WERI-Rb-1 (cell line): ENCODE data around the gene JMY.

Experiments used
- DNase-seq: peaks from one replicate; pipeline ENCODE4 v3.0.0-alpha.2; 2020
- H3K27ac ChIP-seq: fragments of 250-450 bp; sonication (Bioruptor Pico); 2 replicates; pipeline ENCODE4 v1.5.1; 2020; ENCODE audit warnings: mild to moderate bottlenecking, moderate library complexity
- H3K27me3 ChIP-seq: fragments of 250-450 bp; sonication (Bioruptor Pico); 2 replicates; pipeline ENCODE4 v1.5.1; 2021; ENCODE audit warnings: mild to moderate bottlenecking, low read depth, moderate library complexity; ENCODE audit not compliant: insufficient read depth, severe bottlenecking
- H3K36me3 ChIP-seq: fragments of 250-450 bp; sonication (Bioruptor Pico); 2 replicates; pipeline ENCODE4 v1.5.1; 2020; ENCODE audit warnings: mild to moderate bottlenecking, moderate library complexity
- H3K4me3 ChIP-seq: 2 replicates; pipeline ENCODE4 v1.5.1; 2011; ENCODE audit warnings: low read depth, mild to moderate bottlenecking, control low read depth, low read length
- H3K9me3 ChIP-seq: fragments of 250-450 bp; sonication (Bioruptor Pico); 2 replicates; pipeline ENCODE4 v1.5.1; 2021; ENCODE audit warnings: mild to moderate bottlenecking, moderate library complexity; ENCODE audit not compliant: severe bottlenecking
- CTCF ChIP-seq: IDR thresholded peaks from 2 replicates; pipeline ENCODE4 v1.5.1; 2011; ENCODE audit warnings: low read depth, mild to moderate bottlenecking, control low read depth, inconsistent platforms, low read length

JMY gene

DNA sequence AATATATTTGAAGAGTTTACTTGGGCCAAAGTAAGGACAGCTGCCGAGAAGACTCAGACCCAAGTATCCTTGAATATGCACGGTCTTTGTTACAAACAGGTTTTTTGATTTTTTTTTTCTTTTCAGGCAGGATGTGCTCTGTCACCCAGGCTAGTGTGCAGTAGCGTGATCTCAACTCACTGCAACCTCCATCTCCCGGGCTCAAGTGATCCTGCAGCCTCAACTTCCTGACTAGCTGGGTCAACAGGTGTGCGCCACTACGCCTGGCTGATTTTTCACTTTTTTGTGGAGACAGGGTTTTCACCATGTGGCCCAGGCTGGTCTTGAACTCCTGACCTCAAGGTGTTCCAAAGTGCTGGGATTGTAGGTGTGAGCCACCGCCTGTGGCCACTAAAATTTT is 27.4 kb downstream of the JMY start:
- no peak overlapping the region for H3K4me3 ChIP-seq
- DNase-seq = no peak
- H3K9me3 ChIP-seq = no peaks in the 10 kb centered on the region
- no peak for TF ChIP-seq CTCF
- H3K27ac ChIP-seq = no peak overlapping the region
- no peaks in the 10 kb centered on the region for H3K27me3 ChIP-seq
- H3K36me3 ChIP-seq = no peaks in the 10 kb centered on the region

DNA sequence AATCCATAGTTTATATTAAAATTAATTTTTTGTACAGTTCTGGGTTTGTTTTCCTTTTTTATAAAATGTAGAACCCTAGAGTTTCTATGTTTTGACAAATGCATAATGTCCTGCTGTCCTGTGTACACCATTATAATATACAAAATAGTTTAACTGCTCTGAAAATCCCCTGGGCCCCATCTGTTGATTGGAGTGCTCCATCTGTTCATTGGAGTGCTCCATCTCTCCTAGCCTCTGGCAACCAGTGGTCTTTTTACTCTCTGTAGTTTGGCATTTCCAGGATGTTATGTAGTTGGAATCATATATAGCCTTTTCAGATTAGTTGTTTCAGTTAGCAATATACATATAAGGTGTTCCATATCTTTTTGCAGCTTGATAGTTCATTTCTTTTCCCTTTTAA is 31.2 kb downstream of the JMY start:
- H3K27ac ChIP-seq = no peak overlapping the region
- no peaks in the 10 kb centered on the region for H3K27me3 ChIP-seq
- no peaks in the 10 kb centered on the region for H3K36me3 ChIP-seq
- no peaks in the 10 kb centered on the region for H3K9me3 ChIP-seq
- no peak for TF ChIP-seq CTCF
- no peak for DNase-seq
- H3K4me3 ChIP-seq = no peak overlapping the region

DNA sequence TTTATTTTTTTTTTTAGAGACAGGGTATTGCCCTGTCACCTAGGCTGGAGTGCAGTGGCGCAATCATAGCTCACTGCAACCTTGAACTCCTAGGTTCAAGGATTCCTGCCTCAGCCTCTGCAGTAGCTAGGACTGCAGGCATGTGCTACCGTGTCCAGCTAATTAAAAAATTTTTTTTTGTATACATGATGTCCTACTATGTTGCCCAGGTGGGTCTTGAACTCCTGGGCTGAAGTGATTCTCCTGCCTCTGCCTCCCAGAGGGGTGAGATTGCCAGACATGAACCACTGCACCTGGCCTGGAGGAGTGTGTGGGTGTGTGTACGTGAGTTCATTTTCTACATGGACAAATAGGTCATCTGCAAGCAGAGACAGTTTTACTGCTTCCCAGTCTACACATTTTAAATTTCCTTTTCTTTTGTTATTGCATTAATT is 33.8 kb downstream of the JMY start:
- Histone ChIP-seq H3K9me3 (no peaks in the 10 kb centered on the region), H3K4me3 (no peak overlapping the region), H3K27ac (no peak overlapping the region), H3K36me3 (0 out of 2 replicates have a peak, but pooled peaks cover 2% of the 10 kb centered on the region), H3K27me3 (no peaks in the 10 kb centered on the region)
- no peak for DNase-seq
- no peak for TF ChIP-seq CTCF

DNA sequence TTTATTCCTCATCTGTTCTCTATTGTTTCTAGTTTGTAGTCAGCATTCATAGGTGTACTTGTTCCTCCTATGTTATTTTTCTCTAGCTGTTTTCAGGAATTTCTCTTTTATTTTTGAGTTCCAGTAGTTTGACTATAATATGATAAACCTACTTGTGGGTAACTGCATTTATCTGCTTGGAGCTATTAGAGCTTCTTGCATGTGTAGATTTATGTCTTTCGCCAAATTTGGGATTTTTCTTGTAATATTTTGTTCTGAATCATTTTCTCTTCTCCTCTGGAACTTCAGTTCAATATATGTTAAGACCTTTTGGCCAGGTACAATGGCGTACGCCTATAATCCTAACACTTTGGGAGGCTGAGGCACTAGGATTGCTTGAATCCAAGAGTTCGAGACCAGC is 37.4 kb downstream of the JMY start:
- no peak for DNase-seq
- H3K27ac ChIP-seq = no peak overlapping the region
- TF ChIP-seq CTCF = no peak

DNA sequence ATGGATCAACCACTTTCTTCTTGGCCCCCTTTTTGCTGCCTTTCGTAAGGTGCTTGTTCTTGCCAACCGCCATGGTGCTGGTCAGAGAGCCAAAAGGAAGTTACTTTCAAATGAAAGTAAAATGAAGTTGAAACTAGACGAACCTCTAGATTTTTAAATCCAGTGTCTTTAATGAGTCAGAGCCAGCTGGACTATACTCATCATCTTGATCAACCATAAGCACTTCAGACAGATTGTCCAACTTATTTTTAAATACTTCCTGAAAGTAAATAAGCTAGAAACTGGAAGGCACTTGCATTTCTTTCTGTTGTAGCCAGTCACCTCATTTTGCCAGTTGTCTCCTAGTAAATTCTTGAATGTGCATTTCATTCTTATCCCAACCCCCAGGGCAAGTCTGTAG is 48.9 kb downstream of the JMY start:
- Histone ChIP-seq H3K27me3 (no peaks in the 10 kb centered on the region), H3K36me3 (peaks cover 17% of the 10 kb centered on the region), H3K4me3 (no peak overlapping the region), H3K9me3 (no peaks in the 10 kb centered on the region), H3K27ac (no peak overlapping the region)
- DNase-seq = no peak
- TF ChIP-seq CTCF = no peak

More for the DNA sequence above, 37.4 kb downstream of the JMY start:
- no peak overlapping the region for H3K4me3 ChIP-seq
- H3K27me3 ChIP-seq = no peaks in the 10 kb centered on the region
- peaks cover 2% of the 10 kb centered on the region; the same call in 1 of the 2 replicates for H3K36me3 ChIP-seq
- no peaks in the 10 kb centered on the region for H3K9me3 ChIP-seq

- no peak for TF ChIP-seq CTCF
- Histone ChIP-seq H3K4me3 (no peak overlapping the region), H3K36me3 (peaks cover 19% of the 10 kb centered on the region), H3K9me3 (no peaks in the 10 kb centered on the region), H3K27ac (no peak overlapping the region), H3K27me3 (no peaks in the 10 kb centered on the region)
- DNase-seq = no peak
These were observed 49.4 kb downstream of the JMY start for GRCh38 chr5:79285285-79285684.
